ENCODE results near the gene CNR1. TPM values are rescaled to one million over a fixed set of nuclear protein-coding genes. Genes with fewer than 3 reads are reported as not detected.

The CNR1 gene
- total RNA-seq, 4 donors from 2014 or later: 23.4 to 57.7 (median 35.0) TPM

GRCh38 chr6:88177961-88178464, 11.9 kb upstream of the CNR1 start:
- no peak for TF ChIP-seq CTCF (IDR thresholded peaks at IDR 0.05; ENCODE audit: low read depth)

GRCh38 chr6:88174906-88175305, 8.8 kb upstream of the CNR1 start:
- no peak for TF ChIP-seq CTCF (IDR thresholded peaks at IDR 0.05; ENCODE audit: low read depth)

- no peak for TF ChIP-seq CTCF (IDR thresholded peaks at IDR 0.05; ENCODE audit: low read depth)
Measured at GRCh38 chr6:88171312-88171711, 5.2 kb upstream of the CNR1 start.

- TF ChIP-seq CTCF (IDR thresholded peaks at IDR 0.05; ENCODE audit: low read depth): no peak
Measured at GRCh38 chr6:88168362-88168761, 2.2 kb upstream of the CNR1 start.

- no peak for TF ChIP-seq CTCF (IDR thresholded peaks at IDR 0.05; ENCODE audit: low read depth)
Measured at GRCh38 chr6:88167352-88167937, 1.3 kb upstream of the CNR1 start.

GRCh38 chr6:88166493-88167351, 575 bp upstream of the CNR1 start:
- no peak for TF ChIP-seq CTCF (IDR thresholded peaks at IDR 0.05; ENCODE audit: low read depth)

GRCh38 chr6:88165087-88165843, 882 bp downstream of the CNR1 start:
- TF ChIP-seq CTCF (IDR thresholded peaks at IDR 0.05; ENCODE audit: low read depth): no peak
